HL-60 (cell line): ENCODE data around the gene LRRC72.

Experiments
- CTCF ChIP-seq: IDR thresholded peaks from one replicate; pipeline ENCODE4 v1.5.1; 2011; ENCODE audit warnings: low read length, control low read depth, inconsistent platforms; ENCODE audit not compliant: insufficient read depth
- POLR2AphosphoS5 ChIP-seq: IDR thresholded peaks from 2 replicates; pipeline ENCODE4 v1.6.1; 2012; ENCODE audit warnings: low read depth
- REST ChIP-seq: IDR thresholded peaks from 2 replicates; pipeline ENCODE4 v1.6.1; 2012; ENCODE audit warnings: low read depth; ENCODE audit not compliant: insufficient replicate concordance
- SPI1 ChIP-seq: IDR thresholded peaks from 2 replicates; pipeline ENCODE4 v1.6.1; 2012; ENCODE audit warnings: low read depth, mild to moderate bottlenecking, borderline replicate concordance

GRCh38 chr7:16535500-16535899 is 8.9 kb downstream of the LRRC72 start:
- TF ChIP-seq CTCF = no peak
- TF ChIP-seq SPI1 = no peak
- no peak for TF ChIP-seq REST
- no peak for TF ChIP-seq POLR2AphosphoS5
